NAMALWA (cell line): ENCODE results near the gene SLC25A5.

ENCODE experiments used
- DNase-seq: peaks from one replicate; pipeline ENCODE4 v3.0.0-alpha.2; 2015; ENCODE audit warnings: low spot score

The SLC25A5 gene

GRCh38 chrX:119505945-119506344, 37.7 kb downstream of the SLC25A5 start:
- no peak for DNase-seq

- no peak for DNase-seq
Observed at GRCh38 chrX:119507206-119507605, 39.0 kb downstream of the SLC25A5 start.

- DNase-seq, result peak; percentile 62
Observed at GRCh38 chrX:119512146-119512800, 44.0 kb downstream of the SLC25A5 start.

GRCh38 chrX:119516157-119516702, 48.0 kb downstream of the SLC25A5 start:
- peak; percentile 76 for DNase-seq

GRCh38 chrX:119518371-119518770, 50.1 kb downstream of the SLC25A5 start:
- DNase-seq, result no peak
